AG09309 (cell line): ENCODE results near the gene SLC12A7.

ENCODE experiments used
- DNase-seq: peaks from one replicate; pipeline ENCODE4 v3.0.0-alpha.2; 2010; ENCODE audit warnings: low read depth
- H3K4me3 ChIP-seq: 2 replicates; pipeline ENCODE4 v1.5.1; 2011; ENCODE audit warnings: mild to moderate bottlenecking, low read depth, low read length, moderate library complexity; ENCODE audit not compliant: control insufficient read depth
- TF ChIP-seq, protein P1 (sequence below): IDR thresholded peaks from 2 replicates; pipeline ENCODE4 v1.5.1; 2011; ENCODE audit warnings: mild to moderate bottlenecking, low read depth, low read length, inconsistent platforms; ENCODE audit not compliant: insufficient read depth, control insufficient read depth; ENCODE audit errors: missing control alignments

The SLC12A7 gene

DNA sequence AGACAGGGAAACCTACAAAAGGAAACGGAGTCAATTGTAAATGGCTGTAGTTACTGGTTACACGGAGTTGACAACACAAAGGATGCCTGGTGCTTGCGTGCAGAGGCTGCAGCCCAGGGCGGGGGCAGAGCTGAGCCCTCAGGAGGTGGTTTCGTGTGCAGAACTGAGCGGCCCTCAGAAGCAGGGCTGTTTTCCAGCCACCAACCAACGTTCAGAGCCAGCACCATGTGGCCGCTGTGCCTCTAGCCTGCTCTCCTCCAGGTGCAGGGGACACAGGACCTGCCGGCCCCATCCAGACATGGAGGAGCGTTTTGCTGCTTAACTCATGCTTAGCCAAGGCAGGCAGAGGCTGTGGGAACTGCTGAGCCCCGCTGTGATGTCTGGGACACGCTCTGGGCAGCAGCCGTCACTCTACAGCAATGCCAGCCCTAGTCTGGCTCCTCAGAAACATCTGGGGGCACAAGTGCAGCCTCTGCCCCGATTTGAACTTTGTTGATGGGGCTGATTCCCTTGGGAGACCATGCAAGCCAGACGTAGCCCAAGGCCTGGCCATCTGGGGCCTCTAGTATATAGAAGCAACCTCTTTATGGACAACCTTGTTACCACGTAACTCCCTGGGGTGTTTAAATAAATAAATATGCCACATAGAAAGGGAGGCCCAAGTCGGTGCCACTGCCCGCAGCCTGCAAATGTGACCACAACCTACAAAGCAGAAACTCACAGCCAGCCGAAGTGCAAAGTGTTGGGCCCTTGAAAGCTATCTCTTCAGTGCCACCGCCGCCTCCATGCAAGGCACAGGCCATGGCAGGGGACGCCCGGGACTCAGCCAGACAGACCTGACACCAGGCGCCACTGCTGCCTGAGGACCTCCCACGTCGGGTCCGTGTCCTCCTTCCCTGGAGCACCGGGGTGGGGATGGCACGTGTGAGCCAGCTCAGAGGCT lies 61.2 kb downstream of the SLC12A7 start:
- no peak overlapping the region for H3K4me3 ChIP-seq
- DNase-seq, result no peak
- TF ChIP-seq, protein P1, sequence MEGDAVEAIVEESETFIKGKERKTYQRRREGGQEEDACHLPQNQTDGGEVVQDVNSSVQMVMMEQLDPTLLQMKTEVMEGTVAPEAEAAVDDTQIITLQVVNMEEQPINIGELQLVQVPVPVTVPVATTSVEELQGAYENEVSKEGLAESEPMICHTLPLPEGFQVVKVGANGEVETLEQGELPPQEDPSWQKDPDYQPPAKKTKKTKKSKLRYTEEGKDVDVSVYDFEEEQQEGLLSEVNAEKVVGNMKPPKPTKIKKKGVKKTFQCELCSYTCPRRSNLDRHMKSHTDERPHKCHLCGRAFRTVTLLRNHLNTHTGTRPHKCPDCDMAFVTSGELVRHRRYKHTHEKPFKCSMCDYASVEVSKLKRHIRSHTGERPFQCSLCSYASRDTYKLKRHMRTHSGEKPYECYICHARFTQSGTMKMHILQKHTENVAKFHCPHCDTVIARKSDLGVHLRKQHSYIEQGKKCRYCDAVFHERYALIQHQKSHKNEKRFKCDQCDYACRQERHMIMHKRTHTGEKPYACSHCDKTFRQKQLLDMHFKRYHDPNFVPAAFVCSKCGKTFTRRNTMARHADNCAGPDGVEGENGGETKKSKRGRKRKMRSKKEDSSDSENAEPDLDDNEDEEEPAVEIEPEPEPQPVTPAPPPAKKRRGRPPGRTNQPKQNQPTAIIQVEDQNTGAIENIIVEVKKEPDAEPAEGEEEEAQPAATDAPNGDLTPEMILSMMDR, result no peak

DNA sequence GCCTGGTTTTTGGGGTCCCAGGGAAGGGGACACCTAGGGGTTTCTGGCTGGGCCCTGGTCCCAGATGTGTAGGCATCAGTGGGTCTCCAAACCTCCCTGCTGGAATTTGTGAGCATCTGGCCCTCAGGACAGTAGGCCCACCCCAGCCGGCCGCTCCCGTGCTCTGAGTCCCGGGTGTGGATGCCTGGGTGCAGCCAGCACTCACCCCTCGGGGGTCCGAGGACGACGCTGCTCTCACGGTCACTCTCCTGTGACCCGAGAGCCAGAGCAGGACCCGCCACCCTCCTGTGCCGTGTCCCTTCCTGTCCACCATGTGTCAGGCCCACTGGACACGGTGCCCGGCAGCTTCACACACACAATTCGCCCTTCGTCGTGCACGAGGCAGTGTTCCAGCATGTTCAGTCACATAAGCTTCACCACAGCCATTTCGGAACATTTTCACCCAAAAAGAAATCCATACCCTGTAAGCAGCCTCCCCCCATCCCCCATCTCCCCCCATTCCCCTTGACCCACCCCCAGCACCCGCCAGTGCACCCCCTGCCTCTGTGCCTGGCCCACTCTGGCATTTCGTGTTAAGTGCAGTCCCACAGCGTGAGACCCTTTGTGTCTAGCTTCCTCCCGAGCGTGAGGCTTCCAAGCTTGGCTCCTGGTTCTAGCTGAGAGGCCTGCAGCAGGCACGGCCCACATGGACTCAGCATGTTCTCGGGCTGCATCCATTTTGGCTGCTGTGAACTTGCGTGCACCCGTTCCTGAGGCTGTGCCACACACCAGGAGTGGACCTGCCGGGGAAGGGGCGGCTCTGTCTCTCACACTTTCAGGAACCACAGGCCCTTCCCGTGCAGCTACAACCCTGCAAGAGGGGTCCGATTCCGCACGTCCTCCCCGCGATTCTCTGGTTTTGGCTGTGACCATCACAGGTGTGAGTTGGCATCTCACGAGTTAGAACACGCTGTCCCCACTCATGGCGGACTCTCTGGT lies 62.7 kb downstream of the SLC12A7 start:
- DNase-seq, result no peak
- H3K4me3 ChIP-seq, result no peak overlapping the region
- TF ChIP-seq, protein P1, result no peak

DNA sequence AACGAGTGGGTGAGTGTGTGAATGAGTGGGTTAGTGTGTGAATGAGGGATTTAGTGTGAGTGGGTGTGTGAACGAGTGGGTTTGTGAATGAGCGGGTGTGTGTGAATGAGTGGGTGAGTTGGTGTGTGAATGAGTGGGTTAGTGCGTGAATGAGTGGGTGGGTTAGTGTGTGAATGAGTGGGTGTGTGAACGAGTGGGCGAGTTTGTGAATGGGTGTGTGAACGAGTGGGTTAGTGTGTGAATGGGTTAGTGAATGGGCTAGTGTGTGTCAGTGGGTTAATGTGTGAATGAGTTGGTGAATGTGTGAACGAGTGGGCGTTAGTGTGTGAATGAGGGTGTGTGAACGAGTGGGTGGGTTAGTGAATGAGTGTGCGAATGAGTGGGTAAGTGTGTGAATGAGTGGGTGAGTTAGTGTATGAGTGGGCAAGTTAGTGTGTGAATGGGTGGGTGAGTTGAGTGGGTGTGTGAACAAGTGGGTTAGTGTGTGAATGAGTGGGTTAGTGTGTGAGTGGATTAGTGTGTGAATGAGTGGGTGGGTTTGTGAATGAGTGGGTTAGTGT lies 63.6 kb downstream of the SLC12A7 start:
- no peak for DNase-seq
- H3K4me3 ChIP-seq, result no peak overlapping the region
- TF ChIP-seq, protein P1, result no peak

DNA sequence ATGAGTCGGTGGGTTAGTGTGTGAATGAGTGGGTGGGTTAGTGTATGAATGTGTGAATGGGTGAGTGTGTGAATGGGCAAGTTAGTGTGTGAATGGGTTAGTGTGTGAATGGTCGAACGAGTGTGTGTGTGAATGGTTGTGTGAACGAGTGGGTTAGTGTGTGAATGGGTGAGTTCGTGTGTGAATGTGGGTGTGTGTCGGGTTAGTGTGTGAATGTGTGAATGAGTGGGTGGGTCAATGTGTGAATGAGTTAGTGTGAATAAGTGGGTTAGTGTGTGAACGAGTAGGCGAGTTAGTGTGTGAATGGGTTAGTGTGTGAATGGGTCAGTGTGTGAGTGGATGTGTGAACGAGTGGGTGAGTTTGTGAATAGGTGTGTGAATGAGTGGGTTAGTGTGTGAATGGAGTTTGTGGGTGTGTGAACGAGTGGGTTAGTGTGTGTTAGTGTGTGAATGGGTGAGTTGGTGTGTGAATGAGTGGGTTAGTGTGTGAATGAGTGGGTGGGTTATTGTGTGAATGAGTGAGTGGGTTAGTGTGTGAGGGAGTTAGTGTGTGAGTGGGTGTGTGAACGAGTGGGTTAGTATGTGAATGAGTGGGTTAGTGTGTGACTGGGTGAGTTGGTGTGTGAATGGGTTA lies 64.4 kb downstream of the SLC12A7 start:
- TF ChIP-seq, protein P1, result no peak
- DNase-seq, result no peak
- H3K4me3 ChIP-seq, result no peak overlapping the region

DNA sequence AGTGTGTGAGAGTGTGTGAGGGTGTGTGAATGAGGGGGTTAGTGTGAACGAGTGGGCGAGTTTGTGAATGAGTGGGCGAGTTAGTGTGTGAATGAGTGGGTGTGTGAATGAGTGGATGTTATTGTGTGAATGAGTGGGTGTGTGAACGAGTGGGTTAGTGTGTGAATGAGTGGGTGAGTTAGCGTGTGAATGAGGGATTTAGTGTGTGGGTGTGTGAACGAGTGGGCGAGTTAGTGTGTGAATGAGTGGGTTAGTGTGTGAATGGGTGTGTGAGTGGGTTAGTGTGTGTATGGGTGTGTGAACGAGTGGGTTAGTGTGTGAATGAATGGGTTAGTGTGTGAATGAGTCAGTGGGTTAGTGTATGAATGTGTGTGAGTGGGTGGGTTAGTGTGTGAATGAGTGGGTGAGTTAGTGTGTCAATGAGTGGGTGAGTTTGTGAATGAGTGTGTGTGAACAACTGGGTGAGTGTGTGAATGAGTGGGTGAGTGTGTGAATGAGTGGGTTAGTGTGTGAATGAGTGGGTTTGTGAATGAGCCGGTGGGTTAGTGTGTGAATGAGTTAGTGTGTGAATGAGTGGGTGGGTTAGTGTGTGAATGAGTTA lies 65.8 kb downstream of the SLC12A7 start:
- TF ChIP-seq, protein P1, result no peak
- no peak overlapping the region for H3K4me3 ChIP-seq
- no peak for DNase-seq
